ENCODE measurements around the gene LMF2. TPM values are rescaled to one million over a fixed set of nuclear protein-coding genes. Genes with fewer than 3 reads are reported as not detected.

LMF2 gene
- total and polyA plus RNA-seq, 2 of the 8 experiments (the other 6 are each of a cell fraction or from before 2014, with no cell fraction given): 34.3 to 62.9 TPM

GRCh38 chr22:50544078-50544745 is 36.7 kb upstream of the LMF2 start:
- Histone ChIP-seq H4K91ac (replicated peaks; ENCODE audit: insufficient read length, low read length) (no peak overlapping the region), H3K56ac (replicated peaks; ENCODE audit: insufficient read length, low read depth, low read length) (no peak overlapping the region), H2BK12ac (ENCODE audit: low read depth, low read length) (peak overlapping the region; percentile 17; the same call in 1 of the 2 replicates), H3K23me2 (ENCODE audit: low read depth, low read length) (no peaks in the 10 kb centered on the region), H4K8ac (ENCODE audit: extremely low read depth, insufficient read depth, low read length) (no peak overlapping the region; the same call in none of the 2 replicates), H3K79me2 (ENCODE audit: control insufficient read depth in 1 of 2, insufficient read depth in 2 of 2, low read length in 2 of 2) (no peaks in the 10 kb centered on the region), H2BK20ac (ENCODE audit: low read length) (no peak overlapping the region), H3K27me3 (replicated peaks in 1 of 4; ENCODE audit: control insufficient read depth in 3 of 4, extremely low read depth in 1 of 4, insufficient read depth in 3 of 4, low read length in 3 of 4) (peaks cover 0 to 13% (median 6%) of the 10 kb centered on the region in 4 experiments; a peak in 5 of 7 replicates), H3K9ac (replicated peaks in 1 of 4; ENCODE audit: extremely low read depth in 1 of 4, low read depth in 3 of 4, low read length in 3 of 4) (no peak overlapping the region), H3K4me3 (ENCODE audit: extremely low read depth in 1 of 4, insufficient read depth in 2 of 4, low read depth in 3 of 4, low read length in 4 of 4) (peak overlapping the region in 3 of 4 experiments; percentile 9 to 35 (median 14); a peak in 3 of 8 replicates), H4K20me1 (replicated peaks in 1 of 2; ENCODE audit: control insufficient read depth in 1 of 2, insufficient read depth in 2 of 2, low read length in 2 of 2) (no peaks in the 10 kb centered on the region), H3K4ac (replicated peaks; ENCODE audit: insufficient read length, low read depth, low read length) (no peak overlapping the region), H3K18ac (ENCODE audit: extremely low read depth, low read length) (no peak overlapping the region), H3K14ac (ENCODE audit: insufficient read length) (no peak overlapping the region), H3K36me3 (ENCODE audit: control insufficient read depth in 2 of 4, insufficient read depth in 4 of 4, low read length in 3 of 4) (no peaks in the 10 kb centered on the region), H2BK15ac (ENCODE audit: low read length) (peak overlapping the region; percentile 31; the same call in 1 of the 2 replicates), H4K5ac (ENCODE audit: insufficient read length, low read depth, low read length) (peak overlapping the region; percentile 30), H2AK5ac (ENCODE audit: low read depth, low read length) (no peak overlapping the region), H2BK5ac (ENCODE audit: low read depth, low read length) (no peak overlapping the region), H3K4me1 (replicated peaks in 1 of 4; ENCODE audit: control insufficient read depth in 3 of 4, insufficient read depth in 4 of 4, low read length in 3 of 4) (peaks cover 0 to 5% (median 1%) of the 10 kb centered on the region in 4 experiments; a peak in 2 of 7 replicates), H3K4me2 (ENCODE audit: insufficient read depth in 1 of 2, low read depth in 2 of 2, low read length in 2 of 2) (peak overlapping the region; percentile 13 to 41; a peak in 3 of 4 replicates), H3K23ac (ENCODE audit: insufficient read length) (no peak overlapping the region), H2BK120ac (replicated peaks; ENCODE audit: low read depth, low read length) (no peak overlapping the region), H3K79me1 (ENCODE audit: low read depth, low read length) (no peaks in the 10 kb centered on the region), H2AFZ (ENCODE audit: low read length) (no peak overlapping the region), H3K9me3 (ENCODE audit: insufficient read depth in 2 of 2, low read depth in 1 of 2, low read length in 1 of 2) (no peaks in the 10 kb centered on the region), H3K27ac (ENCODE audit: low read depth, low read length) (no peak overlapping the region)
- POLR2A ChIA-PET (ENCODE audit: partially characterized antibody): no interaction called here
- FAIRE-seq: no peak
- WGBS, 2 experiments (ENCODE audit: extremely low coverage in 1 of 2, insufficient coverage in 1 of 2, insufficient read length in 1 of 2, insufficient replicate concordance in 2 of 2, low coverage in 1 of 2, low lambda C conversion rate in 2 of 2, missing lambda C conversion rate in 1 of 2): 17% methylated on average over 44 of the region's 52 CpGs; no CpG with 5 or more reads in 1 of the 2 experiments
- CTCF ChIA-PET (ENCODE audit: partially characterized antibody): interaction anchor here (0.8 to 1.5 kb wide), 4 partner anchors 8 to 150 kb away, joined by 3 to 9 read pairs (median 4); partner anchors contain the start of gene SCO2
- DNase-seq (ENCODE audit: low read depth in 1 of 2, low spot score in 2 of 2): peak in 1 of 2 experiments; percentile 95
- peak; percentile 83; the same call in 1 of the 2 replicates for TF ChIP-seq GABPA (IDR thresholded peaks at IDR 0.05; ENCODE audit: borderline replicate concordance, insufficient read depth, low read length)
- TF ChIP-seq EZH2 (IDR thresholded peaks at IDR 0.05; ENCODE audit: low read depth, low read length, severe bottlenecking): no peak
- TF ChIP-seq KDM1A (IDR thresholded peaks at IDR 0.05; ENCODE audit: borderline replicate concordance, low read length): no peak
- TF ChIP-seq TAF7 (optimal IDR thresholded peaks at IDR 0.05; ENCODE audit: borderline replicate concordance, low read depth, low read length): peak; percentile 31
- no peak for TF ChIP-seq RFX5 (IDR thresholded peaks at IDR 0.05; ENCODE audit: borderline replicate concordance, low read depth, low read length)
- TF ChIP-seq GTF2F1 (IDR thresholded peaks at IDR 0.05; ENCODE audit: borderline replicate concordance, low read depth, low read length): no peak
- no peak for TF ChIP-seq BRCA1 (IDR thresholded peaks at IDR 0.05; ENCODE audit: low read depth, low read length)
- no peak for TF ChIP-seq EP300 (IDR thresholded peaks at IDR 0.05; ENCODE audit: borderline replicate concordance in 1 of 2, low read depth in 2 of 2, low read length in 2 of 2)
- no peak for TF ChIP-seq NRF1 (IDR thresholded peaks at IDR 0.05; ENCODE audit: low read depth, low read length)
- no peak for TF ChIP-seq EGR1 (IDR thresholded peaks at IDR 0.05; ENCODE audit: borderline replicate concordance, low read depth, low read length)
- no peak for TF ChIP-seq RNF2 (IDR thresholded peaks at IDR 0.05; ENCODE audit: borderline replicate concordance, low read depth, low read length, missing control alignments, poor library complexity, severe bottlenecking)

Data from H1 (cell line).